Thoracic aorta (tissue), 2 donors: Measurements from ENCODE around the gene CDH20. TPM values are rescaled to one million over a fixed set of nuclear protein-coding genes. Genes with fewer than 3 reads are reported as not detected.

Source experiments
- ATAC-seq: fragments of 150-250 bp; one replicate; pipeline ENCODE4 v1.8.0; 2017; ENCODE audit warnings: low read depth; ENCODE audit not compliant: insufficient number of reproducible peaks, low FRiP score
- DNase-seq: peaks from one replicate; pipeline ENCODE4 v3.0.0-alpha.2; 2020; ENCODE audit warnings: low spot score
- H3K27ac ChIP-seq, 2 donors: fragments of 200-600 bp; sonication (generic); 1 replicate in 1 of 2; 2 replicates in 1 of 2; pipeline ENCODE4 v1.5.1; 2016; ENCODE audit warnings: mild to moderate bottlenecking in 2 of 2, moderate library complexity in 2 of 2
- H3K27me3 ChIP-seq: fragments of 200-600 bp; sonication (generic); replicated peaks from 2 replicates; pipeline ENCODE4 v1.6.0; 2016; ENCODE audit warnings: mild to moderate bottlenecking; ENCODE audit not compliant: insufficient read depth
- H3K36me3 ChIP-seq: fragments of 200-600 bp; sonication (generic); one replicate; pipeline ENCODE4 v1.5.1; 2016
- H3K4me1 ChIP-seq, 2 donors: fragments of 200-600 bp; sonication (generic); 1 replicate in 1 of 2; 2 replicates in 1 of 2; pipeline versions ENCODE4 v1.5.1 to v1.6.0; 2016; ENCODE audit warnings: low read depth in 2 of 2, mild to moderate bottlenecking in 1 of 2; ENCODE audit not compliant: control insufficient read depth in 1 of 2
- H3K4me3 ChIP-seq: fragments of 200-600 bp; sonication (generic); 2 replicates; pipeline ENCODE4 v1.5.1; 2016; ENCODE audit warnings: mild to moderate bottlenecking
- H3K9me3 ChIP-seq: fragments of 200-600 bp; sonication (generic); 2 replicates; pipeline ENCODE4 v1.5.1; 2016
- total RNA-seq, 2 donors: library from RNA; depleted of rRNA; stranded (reverse); fragments of >200 nt; gene quantifications; one replicate each; pipeline versions ENCODE4 v1.1.0 to v1.2.3, GENCODE V29; 2016
- TF ChIP-seq, protein P1 (sequence below): fragments of 200-600 bp; sonication (generic); IDR thresholded peaks from one replicate; pipeline ENCODE4 v1.5.1; 2019; ENCODE audit warnings: antibody characterized with exemption

CDH20 gene
- total RNA-seq, 2 donors from 2014 or later: 0.54 TPM; not detected in 1

DNA sequence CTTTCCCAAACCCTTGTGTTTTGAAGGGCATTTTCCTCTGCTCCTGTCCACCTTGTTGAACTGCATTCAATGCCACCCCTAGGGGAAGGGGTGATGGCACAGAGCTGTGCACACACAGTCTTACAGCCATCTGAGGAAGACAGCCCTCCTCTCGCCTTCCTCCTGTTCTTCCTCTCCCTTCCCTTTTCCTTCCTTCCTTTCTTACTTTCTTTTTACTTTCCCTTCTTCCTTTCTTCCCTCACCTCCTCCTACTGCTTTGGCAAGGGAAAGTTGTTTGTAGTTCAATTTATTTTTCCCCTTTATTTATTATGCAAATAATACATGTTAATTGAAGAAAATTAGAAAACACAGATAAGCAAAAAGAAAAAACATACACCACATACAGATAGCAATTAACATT is 99.4 kb downstream of the CDH20 start:
- no peaks in the 10 kb centered on the region for H3K4me1 ChIP-seq
- no peaks in the 10 kb centered on the region for H3K27me3 ChIP-seq
- TF ChIP-seq, protein P1, sequence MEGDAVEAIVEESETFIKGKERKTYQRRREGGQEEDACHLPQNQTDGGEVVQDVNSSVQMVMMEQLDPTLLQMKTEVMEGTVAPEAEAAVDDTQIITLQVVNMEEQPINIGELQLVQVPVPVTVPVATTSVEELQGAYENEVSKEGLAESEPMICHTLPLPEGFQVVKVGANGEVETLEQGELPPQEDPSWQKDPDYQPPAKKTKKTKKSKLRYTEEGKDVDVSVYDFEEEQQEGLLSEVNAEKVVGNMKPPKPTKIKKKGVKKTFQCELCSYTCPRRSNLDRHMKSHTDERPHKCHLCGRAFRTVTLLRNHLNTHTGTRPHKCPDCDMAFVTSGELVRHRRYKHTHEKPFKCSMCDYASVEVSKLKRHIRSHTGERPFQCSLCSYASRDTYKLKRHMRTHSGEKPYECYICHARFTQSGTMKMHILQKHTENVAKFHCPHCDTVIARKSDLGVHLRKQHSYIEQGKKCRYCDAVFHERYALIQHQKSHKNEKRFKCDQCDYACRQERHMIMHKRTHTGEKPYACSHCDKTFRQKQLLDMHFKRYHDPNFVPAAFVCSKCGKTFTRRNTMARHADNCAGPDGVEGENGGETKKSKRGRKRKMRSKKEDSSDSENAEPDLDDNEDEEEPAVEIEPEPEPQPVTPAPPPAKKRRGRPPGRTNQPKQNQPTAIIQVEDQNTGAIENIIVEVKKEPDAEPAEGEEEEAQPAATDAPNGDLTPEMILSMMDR: no peak
- H3K9me3 ChIP-seq: no peaks in the 10 kb centered on the region
- no peak for DNase-seq
- no peaks in the 10 kb centered on the region for H3K36me3 ChIP-seq
- no peak overlapping the region for H3K27ac ChIP-seq
- ATAC-seq: no peak
- no peak overlapping the region for H3K4me3 ChIP-seq

DNA sequence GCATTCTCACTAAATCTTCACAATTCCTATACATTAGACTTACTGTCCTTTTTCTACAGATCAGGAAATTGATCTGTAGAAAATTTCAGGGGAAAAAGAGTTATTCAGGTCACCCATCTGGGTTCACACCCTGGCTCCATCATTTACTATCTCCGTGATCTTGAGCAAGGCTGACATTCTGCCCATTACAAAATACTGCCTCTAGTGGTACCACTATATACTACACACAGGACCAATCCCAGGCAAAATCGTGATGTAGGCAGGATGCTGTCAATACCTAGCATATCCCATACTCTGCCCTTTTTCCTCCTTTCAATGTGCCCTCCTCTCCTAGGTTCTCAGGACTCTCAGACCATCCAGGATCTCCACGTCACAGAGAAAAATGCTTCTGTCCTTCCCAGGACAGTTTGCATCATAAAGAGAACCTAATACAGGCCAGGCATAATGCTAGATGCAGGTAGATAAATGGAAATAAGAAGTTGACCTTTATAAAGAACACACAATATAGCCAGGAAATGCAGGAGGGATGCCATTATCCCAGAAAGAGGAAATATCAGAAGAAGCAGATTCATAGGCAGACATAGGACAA is 101.9 kb downstream of the CDH20 start:
- Histone ChIP-seq H3K27me3 (no peaks in the 10 kb centered on the region), H3K27ac (no peak overlapping the region), H3K4me1 (no peaks in the 10 kb centered on the region), H3K9me3 (no peaks in the 10 kb centered on the region), H3K4me3 (no peak overlapping the region), H3K36me3 (no peaks in the 10 kb centered on the region)
- DNase-seq (no peak), ATAC-seq (no peak)
- TF ChIP-seq, protein P1: no peak

DNA sequence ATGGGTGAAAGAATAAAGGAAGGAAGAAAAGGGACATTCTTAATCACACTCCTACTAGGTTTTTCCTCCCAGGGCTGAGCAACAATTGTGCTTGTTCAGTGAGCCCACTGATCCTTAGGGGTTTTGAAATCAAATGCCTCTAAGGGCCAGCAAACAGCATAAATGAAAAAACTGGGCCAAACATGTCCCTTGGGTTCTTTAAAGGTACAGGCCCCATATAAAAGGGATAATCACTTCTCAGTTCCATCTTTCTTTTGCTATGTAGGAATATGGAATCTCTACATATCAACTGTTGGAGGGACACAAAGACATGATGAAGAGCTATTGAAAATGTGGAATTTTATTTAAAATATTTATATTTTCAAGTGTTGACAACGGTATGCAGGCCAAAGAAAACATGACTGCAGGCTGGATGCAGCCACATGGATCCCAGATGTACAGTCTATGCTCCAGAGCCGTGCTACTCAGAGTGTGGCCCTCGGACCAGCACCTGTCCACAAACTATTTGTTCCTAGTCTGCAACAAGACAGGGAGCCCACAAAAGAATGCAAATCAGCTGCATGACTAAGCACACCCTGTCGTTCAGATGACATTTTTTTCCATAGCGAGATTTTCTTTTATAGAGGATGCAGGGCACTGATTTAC is 110.0 kb downstream of the CDH20 start:
- Histone ChIP-seq H3K9me3 (no peaks in the 10 kb centered on the region), H3K27me3 (no peaks in the 10 kb centered on the region), H3K36me3 (no peaks in the 10 kb centered on the region), H3K27ac (no peak overlapping the region), H3K4me1 (no peaks in the 10 kb centered on the region), H3K4me3 (no peak overlapping the region)
- no peak for DNase-seq
- TF ChIP-seq, protein P1: no peak
- ATAC-seq: no peak

DNA sequence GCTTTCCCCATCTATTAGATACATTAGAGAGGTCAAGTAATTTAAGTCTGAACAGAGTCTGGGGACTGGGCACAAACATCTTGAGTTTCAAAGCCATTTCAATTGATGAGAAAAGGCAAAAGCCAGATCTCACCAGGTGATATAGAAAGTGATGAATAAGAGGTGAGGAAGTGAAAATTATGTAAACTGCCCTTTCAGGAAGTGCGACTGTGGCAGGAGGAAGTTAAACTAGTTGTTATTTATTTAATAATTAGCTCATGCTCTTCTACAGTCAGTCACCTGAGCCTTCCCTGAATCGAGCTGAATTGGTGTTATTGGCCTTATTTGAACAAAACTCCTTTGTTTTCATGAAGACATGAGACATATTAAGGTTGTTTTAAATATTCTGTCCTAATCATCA is 115.1 kb downstream of the CDH20 start:
- Histone ChIP-seq H3K4me3 (no peak overlapping the region), H3K27me3 (no peaks in the 10 kb centered on the region), H3K9me3 (no peaks in the 10 kb centered on the region), H3K36me3 (no peaks in the 10 kb centered on the region), H3K4me1 (no peaks in the 10 kb centered on the region), H3K27ac (no peak overlapping the region)
- no peak for DNase-seq
- no peak for ATAC-seq
- TF ChIP-seq, protein P1: no peak

DNA sequence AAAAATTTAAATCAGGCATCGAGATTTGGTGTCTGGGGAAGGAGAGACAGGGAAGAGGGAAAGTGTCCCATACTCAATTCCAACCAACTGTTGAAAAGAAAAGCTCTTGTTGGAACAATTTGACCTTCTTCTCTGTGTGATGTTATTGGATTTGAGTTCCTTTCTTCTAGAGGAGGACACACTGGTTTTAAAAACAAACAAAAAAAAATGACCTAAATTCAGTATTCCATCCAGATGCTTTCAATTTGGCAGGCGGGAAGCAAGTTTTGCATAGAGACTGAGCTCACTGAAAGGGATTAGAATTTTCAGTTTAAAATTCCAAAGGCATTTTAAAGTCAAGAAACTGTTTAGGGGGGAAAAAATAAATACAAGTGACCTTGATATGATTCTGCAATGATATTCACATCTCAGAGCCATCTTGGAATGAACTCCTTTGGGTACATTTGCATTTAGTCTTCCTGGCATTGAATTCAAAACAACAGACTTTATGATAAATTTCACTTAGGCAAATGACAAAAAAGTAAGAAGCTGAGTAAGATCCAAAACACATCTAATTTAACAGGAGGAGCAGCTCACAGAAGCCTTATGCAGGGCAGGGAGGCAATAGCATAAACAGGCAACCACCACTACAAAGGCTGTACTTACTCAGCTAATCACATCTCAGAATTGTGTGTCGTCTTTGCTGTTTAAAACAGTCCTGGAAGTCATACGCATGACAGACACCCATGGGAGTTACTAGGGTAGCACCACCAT is 126.8 kb downstream of the CDH20 start:
- Histone ChIP-seq H3K4me3 (no peak overlapping the region), H3K4me1 (no peaks in the 10 kb centered on the region), H3K27ac (no peak overlapping the region), H3K9me3 (no peaks in the 10 kb centered on the region), H3K36me3 (no peaks in the 10 kb centered on the region), H3K27me3 (no peaks in the 10 kb centered on the region)
- TF ChIP-seq, protein P1: no peak
- DNase-seq (no peak), ATAC-seq (no peak)
